Sigmoid colon (tissue), 4 donors: ENCODE measurements around the gene RAC2.

Source experiments
- POLR2A ChIP-seq, 2 donors: fragments of 450-650 bp; IDR thresholded peaks; one replicate each; pipeline ENCODE4 v1.6.1; 2016; ENCODE audit warnings: antibody characterized with exemption in 2 of 2, mild to moderate bottlenecking in 2 of 2, moderate library complexity in 2 of 2
- POLR2AphosphoS5 ChIP-seq, 4 donors: sonication (generic); formaldehyde crosslinking; IDR thresholded peaks; one replicate each; pipeline ENCODE4 v1.6.1; 2017; ENCODE audit warnings: antibody characterized with exemption in 4 of 4
- TF ChIP-seq, protein P1 (sequence below), 4 experiments: fragments of 450-650 bp in 3 of 4; fragments of 200-600 bp in 1 of 4; IDR thresholded peaks; one replicate each; pipeline ENCODE4 v1.5.1; 2016 to 2019; ENCODE audit warnings: antibody characterized with exemption in 4 of 4, mild to moderate bottlenecking in 3 of 4, moderate library complexity in 2 of 4

DNA sequence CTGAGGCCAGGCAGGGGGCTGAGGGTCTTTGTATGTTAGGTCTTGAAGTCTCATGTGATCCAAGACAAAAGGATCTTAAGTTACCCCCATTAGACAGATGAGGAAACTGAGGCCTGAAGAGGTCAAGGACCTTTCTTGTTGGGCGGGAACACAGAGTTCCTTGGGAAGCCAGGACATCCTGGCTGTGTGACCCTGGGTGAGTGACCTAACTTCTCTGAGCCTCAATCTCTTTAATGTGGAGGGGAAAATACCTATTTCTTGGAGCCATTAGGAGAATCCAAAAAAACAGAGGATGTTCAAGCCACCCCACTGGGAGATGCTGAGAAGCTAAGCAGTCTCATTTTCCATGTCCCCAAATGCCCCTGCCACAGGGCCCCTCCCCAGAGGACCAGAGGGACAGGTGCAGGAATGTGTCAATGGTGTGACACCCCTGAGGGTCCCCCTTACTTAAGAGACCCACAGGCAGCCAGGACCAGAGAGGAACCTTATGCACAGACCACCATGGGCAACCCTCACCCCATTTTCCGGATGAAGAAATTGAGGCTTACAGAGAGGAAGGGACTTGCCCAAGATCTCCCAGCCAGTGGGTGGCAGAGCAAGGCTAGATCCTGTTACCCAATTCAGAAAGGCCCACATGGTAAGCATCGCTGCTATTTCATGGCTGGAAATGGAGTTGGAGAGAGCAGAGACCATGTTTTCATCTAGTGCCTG, 8.0 kb downstream of the RAC2 start:
- TF ChIP-seq, protein P1, sequence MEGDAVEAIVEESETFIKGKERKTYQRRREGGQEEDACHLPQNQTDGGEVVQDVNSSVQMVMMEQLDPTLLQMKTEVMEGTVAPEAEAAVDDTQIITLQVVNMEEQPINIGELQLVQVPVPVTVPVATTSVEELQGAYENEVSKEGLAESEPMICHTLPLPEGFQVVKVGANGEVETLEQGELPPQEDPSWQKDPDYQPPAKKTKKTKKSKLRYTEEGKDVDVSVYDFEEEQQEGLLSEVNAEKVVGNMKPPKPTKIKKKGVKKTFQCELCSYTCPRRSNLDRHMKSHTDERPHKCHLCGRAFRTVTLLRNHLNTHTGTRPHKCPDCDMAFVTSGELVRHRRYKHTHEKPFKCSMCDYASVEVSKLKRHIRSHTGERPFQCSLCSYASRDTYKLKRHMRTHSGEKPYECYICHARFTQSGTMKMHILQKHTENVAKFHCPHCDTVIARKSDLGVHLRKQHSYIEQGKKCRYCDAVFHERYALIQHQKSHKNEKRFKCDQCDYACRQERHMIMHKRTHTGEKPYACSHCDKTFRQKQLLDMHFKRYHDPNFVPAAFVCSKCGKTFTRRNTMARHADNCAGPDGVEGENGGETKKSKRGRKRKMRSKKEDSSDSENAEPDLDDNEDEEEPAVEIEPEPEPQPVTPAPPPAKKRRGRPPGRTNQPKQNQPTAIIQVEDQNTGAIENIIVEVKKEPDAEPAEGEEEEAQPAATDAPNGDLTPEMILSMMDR (IDR thresholded peaks at IDR 0.05): no peak
- TF ChIP-seq POLR2AphosphoS5 (IDR thresholded peaks at IDR 0.05) (no peak), POLR2A (IDR thresholded peaks at IDR 0.05) (no peak)
